ENCODE data around the gene AREL1.

GRCh38 chr14:74648601-74649000 lies 64.3 kb downstream of the AREL1 start:
- TF ChIP-seq POLR2A (IDR thresholded peaks at IDR 0.05) (no peak), CTCF (IDR thresholded peaks at IDR 0.05) (no peak)
